GM23338 (cell line): ENCODE data around the gene TLDC2. TPM values are rescaled to one million over a fixed set of nuclear protein-coding genes. Genes with fewer than 3 reads are reported as not detected.

ENCODE experiments used
- ATAC-seq: fragments of 200-7000 bp; cut with Tn5 transposase; 3 replicates; pipeline ENCODE4 v1.9.1; 2020
- DNase-seq: peaks from one replicate; pipeline ENCODE4 v3.0.0-alpha.2; 2015; ENCODE audit warnings: low spot score
- H2AFZ ChIP-seq: fragments of 200-600 bp; sonication (generic); 2 replicates; pipeline ENCODE4 v1.8.0; 2016; ENCODE audit warnings: antibody characterized with exemption, mild to moderate bottlenecking, moderate library complexity
- H3F3A ChIP-seq: fragments of 200-600 bp; sonication (generic); replicated peaks from 2 replicates; pipeline ENCODE4 v1.8.0; 2017; ENCODE audit warnings: antibody characterized with exemption, mixed run types, low read depth
- H3K27ac ChIP-seq: fragments of 200-600 bp; sonication (generic); 2 replicates; pipeline ENCODE4 v1.6.1; 2016; ENCODE audit warnings: low read depth
- H3K27me3 ChIP-seq: fragments of 200-600 bp; sonication (generic); 2 replicates; pipeline ENCODE4 v1.8.0; 2016; ENCODE audit warnings: mild to moderate bottlenecking, mixed run types, moderate library complexity; ENCODE audit not compliant: insufficient read depth
- H3K36me3 ChIP-seq: fragments of 200-600 bp; sonication (generic); 2 replicates; pipeline ENCODE4 v1.8.0; 2016; ENCODE audit warnings: mild to moderate bottlenecking; ENCODE audit not compliant: insufficient read depth
- H3K4me1 ChIP-seq: fragments of 200-600 bp; sonication (generic); 2 replicates; pipeline ENCODE4 v1.8.0; 2016; ENCODE audit warnings: mild to moderate bottlenecking, moderate library complexity; ENCODE audit not compliant: insufficient read depth
- H3K4me2 ChIP-seq: fragments of 200-600 bp; sonication (generic); 2 replicates; pipeline ENCODE4 v1.7.1; 2017; ENCODE audit warnings: mixed run types
- H3K4me3 ChIP-seq: fragments of 200-600 bp; sonication (generic); 2 replicates; pipeline ENCODE4 v1.6.1; 2016; ENCODE audit warnings: mixed run types
- H3K79me2 ChIP-seq: fragments of 200-600 bp; sonication (generic); replicated peaks from 2 replicates; pipeline ENCODE4 v1.8.0; 2017; ENCODE audit warnings: mild to moderate bottlenecking; ENCODE audit not compliant: insufficient read depth
- H3K9me2 ChIP-seq: fragments of 200-600 bp; sonication (generic); 2 replicates; pipeline ENCODE4 v1.8.0; 2017; ENCODE audit not compliant: insufficient read depth
- H4K20me1 ChIP-seq: fragments of 200-600 bp; sonication (generic); replicated peaks from 2 replicates; pipeline ENCODE4 v1.8.0; 2017; ENCODE audit warnings: mild to moderate bottlenecking; ENCODE audit not compliant: insufficient read depth
- H3K27ac Mint-ChIP-seq: 2 replicates; pipeline ENCODE4 v1.8.0; 2020; ENCODE audit warnings: inconsistent platforms, mild to moderate bottlenecking, moderate library complexity, mixed read lengths
- H3K27me3 Mint-ChIP-seq: 3 replicates; pipeline ENCODE4 v1.8.0; 2022; ENCODE audit warnings: low read depth, mild to moderate bottlenecking, moderate library complexity, mixed read lengths, inconsistent platforms; ENCODE audit not compliant: insufficient read depth, poor library complexity
- H3K36me3 Mint-ChIP-seq: 3 replicates; pipeline ENCODE4 v1.8.0; 2021; ENCODE audit warnings: low read depth, mild to moderate bottlenecking, inconsistent platforms, moderate library complexity, mixed read lengths
- H3K4me1 Mint-ChIP-seq: 3 replicates; pipeline ENCODE4 v1.8.0; 2020; ENCODE audit warnings: mild to moderate bottlenecking, inconsistent platforms, mixed read lengths
- H3K4me3 Mint-ChIP-seq: 3 replicates; pipeline ENCODE4 v1.8.0; 2021; ENCODE audit warnings: moderate library complexity, mild to moderate bottlenecking, inconsistent platforms, mixed read lengths
- H3K9me3 Mint-ChIP-seq: 3 replicates; pipeline ENCODE4 v1.8.0; 2020; ENCODE audit warnings: moderate library complexity, mild to moderate bottlenecking, inconsistent platforms, mixed read lengths
- CREB1 ChIP-seq: fragments of 250-450 bp; sonication (Bioruptor Pico); IDR thresholded peaks from 2 replicates; pipeline ENCODE4 v1.5.0; 2020; ENCODE audit warnings: low read depth, mild to moderate bottlenecking, moderate library complexity
- ETS1 ChIP-seq: IDR thresholded peaks from 2 replicates; pipeline ENCODE4 v1.6.1; 2016; ENCODE audit warnings: antibody characterized with exemption
- EZH2 ChIP-seq: fragments of 200-600 bp; sonication (generic); IDR thresholded peaks from one replicate; pipeline ENCODE4 v1.8.0; 2017; ENCODE audit warnings: antibody characterized with exemption, mild to moderate bottlenecking, low read depth; ENCODE audit not compliant: unreplicated experiment
- EZH2phosphoT487 ChIP-seq: fragments of 200-600 bp; sonication (generic); IDR thresholded peaks from one replicate; pipeline ENCODE4 v1.8.1; 2018; ENCODE audit warnings: antibody characterized with exemption; ENCODE audit not compliant: unreplicated experiment
- JUNB ChIP-seq: IDR thresholded peaks from one replicate; pipeline ENCODE4 v1.6.1; 2016; ENCODE audit warnings: antibody characterized with exemption; ENCODE audit not compliant: unreplicated experiment
- NANOG ChIP-seq: IDR thresholded peaks from 2 replicates; pipeline ENCODE4 v1.6.1; 2016; ENCODE audit warnings: antibody characterized with exemption, borderline replicate concordance
- POLR2AphosphoS5 ChIP-seq: IDR thresholded peaks from 2 replicates; pipeline ENCODE4 v1.6.1; 2016; ENCODE audit warnings: antibody characterized with exemption, low read depth
- STAT1 ChIP-seq: IDR thresholded peaks from one replicate; pipeline ENCODE4 v1.6.1; 2016; ENCODE audit warnings: antibody characterized with exemption; ENCODE audit not compliant: unreplicated experiment
- ZNF331 ChIP-seq: fragments of 250-450 bp; sonication (Bioruptor Pico); IDR thresholded peaks from 2 replicates; pipeline ENCODE4 v1.5.0; 2020; ENCODE audit warnings: low read depth, mild to moderate bottlenecking, moderate library complexity
- polyA plus RNA-seq: library from polyadenylated mRNA; unstranded; fragments of >200 nt; fragmentation: Nextera tagmentation; extraction: Ambion mirVana; gene quantifications from 2 replicates; pipeline ENCODE4 v1.2.1, GENCODE V29; 2016
- total RNA-seq: library from RNA; depleted of rRNA; stranded (reverse); fragments of >200 nt; shearing (Covaris generic); gene quantifications from 2 replicates; pipeline ENCODE4 v1.2.3, GENCODE V29; 2014
- TF ChIP-seq, protein P1 (sequence below): fragments of 250-450 bp; sonication (Bioruptor Pico); IDR thresholded peaks from 2 replicates; pipeline ENCODE4 v1.5.0; 2020; ENCODE audit warnings: mild to moderate bottlenecking, moderate library complexity
- TF ChIP-seq, protein P2 (sequence below): IDR thresholded peaks from one replicate; pipeline ENCODE4 v1.6.1; 2018; ENCODE audit warnings: antibody characterized with exemption; ENCODE audit not compliant: unreplicated experiment
- TF ChIP-seq, protein P3 (sequence below), 2 experiments: fragments of 200-600 bp in 1 of 2; sonication (generic) in 1 of 2; conservative IDR thresholded peaks; 2 replicates each; pipeline versions ENCODE4 v1.5.1 to v1.6.1; 2016 to 2017; ENCODE audit warnings: antibody characterized with exemption in 2 of 2, low read depth in 2 of 2, mild to moderate bottlenecking in 2 of 2, moderate library complexity in 1 of 2

TLDC2 gene
- total and polyA plus RNA-seq, 2 experiments from 2014 or later = 0.16 to 0.38 TPM

DNA sequence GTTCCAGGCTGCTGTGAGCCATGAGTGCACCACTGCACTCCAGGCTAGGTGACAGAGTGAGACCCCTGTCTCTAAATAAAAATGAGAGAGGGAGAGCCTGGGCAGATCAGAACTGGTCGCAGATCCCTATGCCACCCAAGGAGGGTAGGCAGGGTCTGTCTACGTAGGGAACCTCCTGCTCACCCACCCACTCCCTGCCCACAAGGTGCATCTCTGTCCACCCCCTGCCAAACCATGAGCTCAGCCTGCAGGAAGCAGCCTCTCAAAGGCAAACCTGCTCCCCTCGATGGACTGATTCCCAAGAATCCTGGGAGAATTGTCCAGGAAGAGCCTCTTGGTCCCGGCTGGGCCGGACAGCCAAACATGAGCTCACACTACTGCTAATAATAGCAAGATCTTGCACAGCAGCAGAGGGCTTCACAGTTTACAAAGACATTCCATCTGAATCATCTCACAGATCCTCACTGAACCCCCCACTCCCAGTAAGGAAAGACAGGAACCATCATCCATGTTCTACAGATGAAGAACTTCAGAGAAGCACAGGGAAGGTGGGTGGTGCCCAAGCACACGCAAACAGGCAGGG is 27.8 kb upstream of the TLDC2 start:
- H3K4me3 ChIP-seq = no peak overlapping the region
- H2AFZ ChIP-seq = no peak overlapping the region
- H4K20me1 ChIP-seq = no peaks in the 10 kb centered on the region; the same call in 1 of the 2 replicates
- H3K36me3 ChIP-seq = 0 out of 2 replicates have a peak, but pooled peaks cover 3% of the 10 kb centered on the region
- H3K4me3 Mint-ChIP-seq = no peak overlapping the region
- TF ChIP-seq STAT1 (no peak), NANOG (no peak), EZH2 (no peak), EZH2phosphoT487 (no peak), CREB1 (CRISPR knock-in tag) (no peak), ZNF331 (CRISPR knock-in tag) (no peak), POLR2AphosphoS5 (no peak), JUNB (no peak), ETS1 (no peak)
- TF ChIP-seq, protein P1, sequence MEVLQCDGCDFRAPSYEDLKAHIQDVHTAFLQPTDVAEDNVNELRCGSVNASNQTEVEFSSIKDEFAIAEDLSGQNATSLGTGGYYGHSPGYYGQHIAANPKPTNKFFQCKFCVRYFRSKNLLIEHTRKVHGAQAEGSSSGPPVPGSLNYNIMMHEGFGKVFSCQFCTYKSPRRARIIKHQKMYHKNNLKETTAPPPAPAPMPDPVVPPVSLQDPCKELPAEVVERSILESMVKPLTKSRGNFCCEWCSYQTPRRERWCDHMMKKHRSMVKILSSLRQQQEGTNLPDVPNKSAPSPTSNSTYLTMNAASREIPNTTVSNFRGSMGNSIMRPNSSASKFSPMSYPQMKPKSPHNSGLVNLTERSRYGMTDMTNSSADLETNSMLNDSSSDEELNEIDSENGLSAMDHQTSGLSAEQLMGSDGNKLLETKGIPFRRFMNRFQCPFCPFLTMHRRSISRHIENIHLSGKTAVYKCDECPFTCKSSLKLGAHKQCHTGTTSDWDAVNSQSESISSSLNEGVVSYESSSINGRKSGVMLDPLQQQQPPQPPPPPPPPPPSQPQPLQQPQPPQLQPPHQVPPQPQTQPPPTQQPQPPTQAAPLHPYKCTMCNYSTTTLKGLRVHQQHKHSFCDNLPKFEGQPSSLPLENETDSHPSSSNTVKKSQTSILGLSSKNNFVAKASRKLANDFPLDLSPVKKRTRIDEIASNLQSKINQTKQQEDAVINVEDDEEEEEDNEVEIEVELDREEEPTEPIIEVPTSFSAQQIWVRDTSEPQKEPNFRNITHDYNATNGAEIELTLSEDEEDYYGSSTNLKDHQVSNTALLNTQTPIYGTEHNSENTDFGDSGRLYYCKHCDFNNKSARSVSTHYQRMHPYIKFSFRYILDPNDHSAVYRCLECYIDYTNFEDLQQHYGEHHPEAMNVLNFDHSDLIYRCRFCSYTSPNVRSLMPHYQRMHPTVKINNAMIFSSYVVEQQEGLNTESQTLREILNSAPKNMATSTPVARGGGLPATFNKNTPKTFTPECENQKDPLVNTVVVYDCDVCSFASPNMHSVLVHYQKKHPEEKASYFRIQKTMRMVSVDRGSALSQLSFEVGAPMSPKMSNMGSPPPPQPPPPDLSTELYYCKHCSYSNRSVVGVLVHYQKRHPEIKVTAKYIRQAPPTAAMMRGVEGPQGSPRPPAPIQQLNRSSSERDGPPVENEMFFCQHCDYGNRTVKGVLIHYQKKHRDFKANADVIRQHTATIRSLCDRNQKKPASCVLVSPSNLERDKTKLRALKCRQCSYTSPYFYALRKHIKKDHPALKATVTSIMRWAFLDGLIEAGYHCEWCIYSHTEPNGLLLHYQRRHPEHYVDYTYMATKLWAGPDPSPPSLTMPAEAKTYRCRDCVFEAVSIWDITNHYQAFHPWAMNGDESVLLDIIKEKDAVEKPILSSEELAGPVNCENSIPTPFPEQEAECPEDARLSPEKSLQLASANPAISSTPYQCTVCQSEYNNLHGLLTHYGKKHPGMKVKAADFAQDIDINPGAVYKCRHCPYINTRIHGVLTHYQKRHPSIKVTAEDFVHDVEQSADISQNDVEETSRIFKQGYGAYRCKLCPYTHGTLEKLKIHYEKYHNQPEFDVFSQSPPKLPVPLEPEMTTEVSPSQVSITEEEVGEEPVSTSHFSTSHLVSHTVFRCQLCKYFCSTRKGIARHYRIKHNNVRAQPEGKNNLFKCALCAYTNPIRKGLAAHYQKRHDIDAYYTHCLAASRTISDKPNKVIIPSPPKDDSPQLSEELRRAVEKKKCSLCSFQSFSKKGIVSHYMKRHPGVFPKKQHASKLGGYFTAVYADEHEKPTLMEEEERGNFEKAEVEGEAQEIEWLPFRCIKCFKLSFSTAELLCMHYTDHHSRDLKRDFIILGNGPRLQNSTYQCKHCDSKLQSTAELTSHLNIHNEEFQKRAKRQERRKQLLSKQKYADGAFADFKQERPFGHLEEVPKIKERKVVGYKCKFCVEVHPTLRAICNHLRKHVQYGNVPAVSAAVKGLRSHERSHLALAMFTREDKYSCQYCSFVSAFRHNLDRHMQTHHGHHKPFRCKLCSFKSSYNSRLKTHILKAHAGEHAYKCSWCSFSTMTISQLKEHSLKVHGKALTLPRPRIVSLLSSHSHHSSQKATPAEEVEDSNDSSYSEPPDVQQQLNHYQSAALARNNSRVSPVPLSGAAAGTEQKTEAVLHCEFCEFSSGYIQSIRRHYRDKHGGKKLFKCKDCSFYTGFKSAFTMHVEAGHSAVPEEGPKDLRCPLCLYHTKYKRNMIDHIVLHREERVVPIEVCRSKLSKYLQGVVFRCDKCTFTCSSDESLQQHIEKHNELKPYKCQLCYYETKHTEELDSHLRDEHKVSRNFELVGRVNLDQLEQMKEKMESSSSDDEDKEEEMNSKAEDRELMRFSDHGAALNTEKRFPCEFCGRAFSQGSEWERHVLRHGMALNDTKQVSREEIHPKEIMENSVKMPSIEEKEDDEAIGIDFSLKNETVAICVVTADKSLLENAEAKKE (CRISPR knock-in tag) = no peak
- TF ChIP-seq, protein P2, sequence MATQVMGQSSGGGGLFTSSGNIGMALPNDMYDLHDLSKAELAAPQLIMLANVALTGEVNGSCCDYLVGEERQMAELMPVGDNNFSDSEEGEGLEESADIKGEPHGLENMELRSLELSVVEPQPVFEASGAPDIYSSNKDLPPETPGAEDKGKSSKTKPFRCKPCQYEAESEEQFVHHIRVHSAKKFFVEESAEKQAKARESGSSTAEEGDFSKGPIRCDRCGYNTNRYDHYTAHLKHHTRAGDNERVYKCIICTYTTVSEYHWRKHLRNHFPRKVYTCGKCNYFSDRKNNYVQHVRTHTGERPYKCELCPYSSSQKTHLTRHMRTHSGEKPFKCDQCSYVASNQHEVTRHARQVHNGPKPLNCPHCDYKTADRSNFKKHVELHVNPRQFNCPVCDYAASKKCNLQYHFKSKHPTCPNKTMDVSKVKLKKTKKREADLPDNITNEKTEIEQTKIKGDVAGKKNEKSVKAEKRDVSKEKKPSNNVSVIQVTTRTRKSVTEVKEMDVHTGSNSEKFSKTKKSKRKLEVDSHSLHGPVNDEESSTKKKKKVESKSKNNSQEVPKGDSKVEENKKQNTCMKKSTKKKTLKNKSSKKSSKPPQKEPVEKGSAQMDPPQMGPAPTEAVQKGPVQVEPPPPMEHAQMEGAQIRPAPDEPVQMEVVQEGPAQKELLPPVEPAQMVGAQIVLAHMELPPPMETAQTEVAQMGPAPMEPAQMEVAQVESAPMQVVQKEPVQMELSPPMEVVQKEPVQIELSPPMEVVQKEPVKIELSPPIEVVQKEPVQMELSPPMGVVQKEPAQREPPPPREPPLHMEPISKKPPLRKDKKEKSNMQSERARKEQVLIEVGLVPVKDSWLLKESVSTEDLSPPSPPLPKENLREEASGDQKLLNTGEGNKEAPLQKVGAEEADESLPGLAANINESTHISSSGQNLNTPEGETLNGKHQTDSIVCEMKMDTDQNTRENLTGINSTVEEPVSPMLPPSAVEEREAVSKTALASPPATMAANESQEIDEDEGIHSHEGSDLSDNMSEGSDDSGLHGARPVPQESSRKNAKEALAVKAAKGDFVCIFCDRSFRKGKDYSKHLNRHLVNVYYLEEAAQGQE = no peak
- TF ChIP-seq, protein P3, sequence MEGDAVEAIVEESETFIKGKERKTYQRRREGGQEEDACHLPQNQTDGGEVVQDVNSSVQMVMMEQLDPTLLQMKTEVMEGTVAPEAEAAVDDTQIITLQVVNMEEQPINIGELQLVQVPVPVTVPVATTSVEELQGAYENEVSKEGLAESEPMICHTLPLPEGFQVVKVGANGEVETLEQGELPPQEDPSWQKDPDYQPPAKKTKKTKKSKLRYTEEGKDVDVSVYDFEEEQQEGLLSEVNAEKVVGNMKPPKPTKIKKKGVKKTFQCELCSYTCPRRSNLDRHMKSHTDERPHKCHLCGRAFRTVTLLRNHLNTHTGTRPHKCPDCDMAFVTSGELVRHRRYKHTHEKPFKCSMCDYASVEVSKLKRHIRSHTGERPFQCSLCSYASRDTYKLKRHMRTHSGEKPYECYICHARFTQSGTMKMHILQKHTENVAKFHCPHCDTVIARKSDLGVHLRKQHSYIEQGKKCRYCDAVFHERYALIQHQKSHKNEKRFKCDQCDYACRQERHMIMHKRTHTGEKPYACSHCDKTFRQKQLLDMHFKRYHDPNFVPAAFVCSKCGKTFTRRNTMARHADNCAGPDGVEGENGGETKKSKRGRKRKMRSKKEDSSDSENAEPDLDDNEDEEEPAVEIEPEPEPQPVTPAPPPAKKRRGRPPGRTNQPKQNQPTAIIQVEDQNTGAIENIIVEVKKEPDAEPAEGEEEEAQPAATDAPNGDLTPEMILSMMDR (conservative IDR thresholded peaks at IDR 0.05; ENCODE audit: low read depth in 2 of 2) = no peak
- H3K9me2 ChIP-seq = no peaks in the 10 kb centered on the region
- peaks cover 14% of the 10 kb centered on the region for H3K9me3 Mint-ChIP-seq
- no peak overlapping the region for H3K27ac ChIP-seq
- H3K27me3 ChIP-seq = no peaks in the 10 kb centered on the region
- H3F3A ChIP-seq = 0 out of 2 replicates have a peak, but pooled peaks cover 4% of the 10 kb centered on the region
- H3K27me3 Mint-ChIP-seq = peaks cover 8% of the 10 kb centered on the region
- peaks cover 19% of the 10 kb centered on the region for H3K79me2 ChIP-seq
- H3K36me3 Mint-ChIP-seq = peaks cover 18% of the 10 kb centered on the region
- ATAC-seq (no peak), DNase-seq (no peak)
- H3K4me1 Mint-ChIP-seq = peaks cover 12% of the 10 kb centered on the region
- no peak overlapping the region for H3K27ac Mint-ChIP-seq
- H3K4me1 ChIP-seq = peaks cover 4% of the 10 kb centered on the region; the same call in 1 of the 2 replicates
- H3K4me2 ChIP-seq = no peak overlapping the region
